Immature natural killer cell (primary cell): ENCODE data around the gene ARHGAP26. TPM values are rescaled to one million over a fixed set of nuclear protein-coding genes. Genes with fewer than 3 reads are reported as not detected.

ENCODE experiments used
- DNase-seq, 3 donors: peaks; one replicate each; pipeline ENCODE4 v3.0.0; 2022; ENCODE audit warnings: mixed read lengths in 1 of 3
- H3K27ac Mint-ChIP-seq, 6 donors: one replicate each; pipeline ENCODE4 v1.8.0; 2020; ENCODE audit warnings: mixed read lengths in 6 of 6, mild to moderate bottlenecking in 5 of 6, inconsistent platforms in 4 of 6, moderate library complexity in 3 of 6
- H3K27me3 Mint-ChIP-seq, 3 donors: one replicate each; pipeline ENCODE4 v1.8.0; 2020 to 2021; ENCODE audit warnings: low read depth in 3 of 3, mild to moderate bottlenecking in 3 of 3, mixed read lengths in 3 of 3, moderate library complexity in 3 of 3, inconsistent platforms in 1 of 3
- H3K36me3 Mint-ChIP-seq, 3 donors: one replicate each; pipeline ENCODE4 v1.8.0; 2020; ENCODE audit warnings: mixed read lengths in 3 of 3, inconsistent platforms in 2 of 3, mild to moderate bottlenecking in 2 of 3
- H3K4me1 Mint-ChIP-seq, 2 donors: one replicate each; pipeline ENCODE4 v1.8.0; 2020; ENCODE audit warnings: inconsistent platforms in 2 of 2, mild to moderate bottlenecking in 2 of 2, mixed read lengths in 2 of 2, moderate library complexity in 1 of 2
- H3K4me3 Mint-ChIP-seq, 5 donors: one replicate each; pipeline ENCODE4 v1.8.0; 2020; ENCODE audit warnings: mild to moderate bottlenecking in 5 of 5, mixed read lengths in 5 of 5, inconsistent platforms in 3 of 5, moderate library complexity in 3 of 5
- H3K9me3 Mint-ChIP-seq, 6 donors: one replicate each; pipeline ENCODE4 v1.8.0; 2020; ENCODE audit warnings: mild to moderate bottlenecking in 6 of 6, mixed read lengths in 6 of 6, inconsistent platforms in 4 of 6, moderate library complexity in 3 of 6
- polyA plus RNA-seq, 3 donors: library from polyadenylated mRNA; unstranded; fragments of 300-500 nt; fragmentation: Illumina TruSeq; gene quantifications; one replicate each; pipeline ENCODE4 v1.2.3, GENCODE V29; 2021

The ARHGAP26 gene
- polyA plus RNA-seq, 3 donors from 2014 or later, result 14.5 to 43.7 (median 17.6) TPM

DNA sequence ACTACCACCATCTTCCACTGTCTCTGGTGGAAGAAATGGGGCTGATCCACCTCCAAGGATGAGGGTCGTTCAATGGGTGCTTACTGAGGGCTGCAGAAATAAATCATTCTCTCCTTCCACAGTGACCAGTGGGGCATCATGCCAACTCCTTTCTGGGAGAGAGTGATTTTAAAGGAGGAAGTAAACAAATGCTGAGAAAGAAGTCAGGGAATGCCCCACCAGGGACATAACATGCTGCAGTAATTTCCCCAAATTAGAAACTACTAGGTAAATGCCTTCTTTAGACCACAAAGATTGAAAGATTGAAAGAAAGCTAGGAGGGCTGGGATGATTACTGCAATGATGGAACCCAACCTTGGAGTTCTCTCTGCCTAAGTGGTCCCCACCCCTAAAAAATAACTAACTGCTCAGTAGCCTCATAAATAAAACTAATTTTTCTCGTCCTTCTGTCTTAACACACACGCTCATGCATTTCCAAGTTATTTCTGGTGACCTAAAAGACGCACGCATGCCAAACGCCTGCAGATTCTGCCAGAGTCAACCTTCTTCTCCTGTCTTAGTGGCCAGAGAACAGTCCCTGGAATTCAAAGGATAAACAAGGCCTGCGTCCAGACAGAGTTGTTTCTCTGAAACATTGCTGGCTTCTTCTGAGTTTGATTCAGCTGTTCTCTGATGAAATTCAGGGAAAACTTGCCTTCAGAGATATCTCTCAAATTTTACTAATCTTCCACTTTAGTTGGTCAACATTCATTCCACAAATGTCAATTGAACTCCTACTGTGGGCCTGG is 383.3 kb downstream of the ARHGAP26 start:
- no peak for DNase-seq
- Mint-ChIP-seq H3K27me3 (peaks cover 1 to 3% (median 3%) of the 10 kb centered on the region in 3 donors), H3K4me3 (no peak overlapping the region), H3K4me1 (peaks cover 10 to 22% of the 10 kb centered on the region in 2 donors), H3K27ac (no peak overlapping the region), H3K9me3 (no peaks in the 10 kb centered on the region), H3K36me3 (peaks cover 17 to 39% (median 21%) of the 10 kb centered on the region in 3 donors)

- DNase-seq, result no peak
- peaks cover 17 to 33% (median 31%) of the 10 kb centered on the region in 3 donors for H3K36me3 Mint-ChIP-seq
- H3K27me3 Mint-ChIP-seq, result peaks cover 0 to 5% (median 3%) of the 10 kb centered on the region in 3 donors
- no peak overlapping the region for H3K4me3 Mint-ChIP-seq
- no peaks in the 10 kb centered on the region for H3K9me3 Mint-ChIP-seq
- peak overlapping the region in 4 of 6 donors; percentile 10 to 60 (median 24) for H3K27ac Mint-ChIP-seq
- peaks cover 10 to 28% of the 10 kb centered on the region in 2 donors for H3K4me1 Mint-ChIP-seq
Measured at GRCh38 chr5:143154510-143155370, 384.6 kb downstream of the ARHGAP26 start.

GRCh38 chr5:143155455-143155854 is 385.3 kb downstream of the ARHGAP26 start:
- DNase-seq, result no peak
- H3K27ac Mint-ChIP-seq, result peak overlapping the region in 4 of 6 donors; percentile 10 to 60 (median 44)
- H3K4me3 Mint-ChIP-seq, result no peak overlapping the region
- peaks cover 0 to 5% (median 3%) of the 10 kb centered on the region in 3 donors for H3K27me3 Mint-ChIP-seq
- H3K4me1 Mint-ChIP-seq, result peaks cover 10 to 28% of the 10 kb centered on the region in 2 donors
- no peaks in the 10 kb centered on the region for H3K9me3 Mint-ChIP-seq
- peaks cover 12 to 28% (median 27%) of the 10 kb centered on the region in 3 donors for H3K36me3 Mint-ChIP-seq

- Mint-ChIP-seq H3K27me3 (peaks cover 0 to 5% (median 3%) of the 10 kb centered on the region in 3 donors), H3K36me3 (peaks cover 12 to 23% (median 23%) of the 10 kb centered on the region in 3 donors), H3K4me3 (no peak overlapping the region), H3K27ac (no peak overlapping the region), H3K9me3 (no peaks in the 10 kb centered on the region), H3K4me1 (peaks cover 10 to 28% of the 10 kb centered on the region in 2 donors)
- DNase-seq, result no peak
Measured at GRCh38 chr5:143156086-143156485, 385.9 kb downstream of the ARHGAP26 start.

GRCh38 chr5:143156572-143156971 is 386.4 kb downstream of the ARHGAP26 start:
- Mint-ChIP-seq H3K27me3 (peaks cover 0 to 5% (median 3%) of the 10 kb centered on the region in 3 donors), H3K4me1 (peaks cover 12 to 28% of the 10 kb centered on the region in 2 donors), H3K4me3 (no peak overlapping the region), H3K9me3 (no peaks in the 10 kb centered on the region), H3K27ac (no peak overlapping the region), H3K36me3 (peaks cover 15 to 23% (median 19%) of the 10 kb centered on the region in 3 donors)
- DNase-seq, result no peak

- H3K27me3 Mint-ChIP-seq, result peaks cover 1 to 7% (median 3%) of the 10 kb centered on the region in 3 donors
- H3K27ac Mint-ChIP-seq, result peak overlapping the region in 3 of 6 donors; percentile 1 to 14 (median 2)
- no peak overlapping the region for H3K4me3 Mint-ChIP-seq
Measured at GRCh38 chr5:143159031-143159430, 388.9 kb downstream of the ARHGAP26 start.

DNA sequence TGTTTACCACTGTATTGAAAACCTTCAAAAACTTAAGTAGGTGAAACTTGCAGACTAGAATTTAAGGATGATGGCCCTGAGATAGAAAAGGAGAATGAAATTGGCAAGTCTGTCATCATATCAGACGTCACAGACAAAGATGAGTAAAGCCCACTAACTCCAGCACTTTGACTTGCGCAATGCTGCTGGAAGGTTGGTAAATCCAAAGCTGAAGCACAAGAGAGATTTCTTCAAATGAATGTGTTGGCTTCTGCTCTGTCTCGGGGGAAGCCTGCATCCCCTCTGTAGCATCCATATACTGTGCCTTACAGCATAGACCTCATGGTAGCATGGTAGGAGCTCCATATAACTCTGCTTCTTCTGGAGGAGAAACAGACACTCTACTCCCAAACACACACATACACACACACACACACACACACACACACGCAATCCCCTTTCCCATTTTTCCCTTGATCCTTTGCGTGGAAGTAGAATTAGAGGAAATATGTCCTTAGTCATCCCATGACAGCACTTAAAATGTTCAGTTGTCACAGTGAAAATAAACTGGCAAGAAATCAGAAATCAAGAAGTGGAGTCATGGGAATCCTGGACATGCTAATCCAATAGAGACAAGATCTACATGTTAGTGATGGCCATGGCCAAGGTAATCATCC is 391.8 kb downstream of the ARHGAP26 start:
- peaks cover 1 to 11% (median 3%) of the 10 kb centered on the region in 3 donors for H3K27me3 Mint-ChIP-seq
- no peak overlapping the region for H3K4me3 Mint-ChIP-seq
- peaks cover 19 to 38% of the 10 kb centered on the region in 2 donors for H3K4me1 Mint-ChIP-seq
- DNase-seq, result no peak
- peak overlapping the region in 3 of 6 donors; percentile 2 to 51 (median 42) for H3K27ac Mint-ChIP-seq
- H3K36me3 Mint-ChIP-seq, result peaks cover 18 to 32% (median 25%) of the 10 kb centered on the region in 3 donors
- H3K9me3 Mint-ChIP-seq, result no peaks in the 10 kb centered on the region

More at GRCh38 chr5:143159031-143159430, 388.9 kb downstream of the ARHGAP26 start:
- DNase-seq, result no peak
- peaks cover 18 to 30% (median 28%) of the 10 kb centered on the region in 3 donors for H3K36me3 Mint-ChIP-seq
- peaks cover 15 to 26% of the 10 kb centered on the region in 2 donors for H3K4me1 Mint-ChIP-seq
- no peaks in the 10 kb centered on the region for H3K9me3 Mint-ChIP-seq

DNA sequence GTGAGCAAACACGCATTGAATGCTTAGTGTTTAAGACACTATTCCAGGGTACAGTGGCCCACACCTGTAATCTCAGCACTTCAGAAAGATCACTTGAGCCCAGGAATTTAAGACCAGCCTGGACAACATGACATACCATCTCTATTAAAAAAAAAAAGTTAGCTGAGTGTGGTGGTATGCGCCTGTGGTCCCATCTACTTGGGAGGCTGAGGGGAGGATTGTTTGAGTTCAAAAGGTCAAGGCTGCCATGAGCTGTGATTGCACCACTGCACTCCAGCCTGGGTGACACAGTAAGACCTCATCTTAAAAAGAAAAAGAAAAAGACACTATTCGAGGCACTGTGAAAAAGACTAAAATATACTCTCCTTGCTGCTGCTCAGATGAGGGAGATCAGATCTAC is 392.6 kb downstream of the ARHGAP26 start:
- H3K9me3 Mint-ChIP-seq, result no peaks in the 10 kb centered on the region

DNA sequence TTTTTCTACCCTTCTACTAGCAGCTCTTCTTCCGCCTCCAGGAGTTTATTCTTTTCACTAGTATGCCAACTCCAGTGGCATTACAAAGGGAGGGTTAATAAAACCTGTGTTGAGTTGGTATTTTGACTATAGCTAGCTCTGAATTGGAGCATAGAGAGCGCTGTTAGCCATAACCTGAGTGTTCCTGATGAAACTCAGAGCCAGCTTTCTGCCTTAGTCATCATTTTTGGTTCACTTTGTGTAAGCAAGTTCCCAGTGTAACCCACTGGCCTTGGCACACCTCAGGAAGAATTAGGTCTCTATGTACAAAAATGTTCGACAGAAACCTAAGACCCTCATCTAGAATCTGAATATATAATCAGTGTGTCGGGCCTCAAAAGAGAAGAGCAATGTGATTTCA is 394.4 kb downstream of the ARHGAP26 start:
- H3K4me3 Mint-ChIP-seq, result no peak overlapping the region
- DNase-seq, result no peak
- H3K9me3 Mint-ChIP-seq, result no peaks in the 10 kb centered on the region
- H3K4me1 Mint-ChIP-seq, result peaks cover 22 to 35% of the 10 kb centered on the region in 2 donors
- H3K27me3 Mint-ChIP-seq, result peaks cover 1 to 12% (median 3%) of the 10 kb centered on the region in 3 donors
- peaks cover 16 to 38% (median 18%) of the 10 kb centered on the region in 3 donors for H3K36me3 Mint-ChIP-seq
- peak overlapping the region in 1 of 6 donors; percentile 17 for H3K27ac Mint-ChIP-seq

More for the DNA sequence above, 392.6 kb downstream of the ARHGAP26 start:
- peaks cover 1 to 11% (median 3%) of the 10 kb centered on the region in 3 donors for H3K27me3 Mint-ChIP-seq
- H3K36me3 Mint-ChIP-seq, result peaks cover 18 to 34% (median 24%) of the 10 kb centered on the region in 3 donors
- no peak overlapping the region for H3K4me3 Mint-ChIP-seq
- peaks cover 22 to 38% of the 10 kb centered on the region in 2 donors for H3K4me1 Mint-ChIP-seq
- no peak for DNase-seq
- H3K27ac Mint-ChIP-seq, result peak overlapping the region in 3 of 6 donors; percentile 31 to 67 (median 33)

DNA sequence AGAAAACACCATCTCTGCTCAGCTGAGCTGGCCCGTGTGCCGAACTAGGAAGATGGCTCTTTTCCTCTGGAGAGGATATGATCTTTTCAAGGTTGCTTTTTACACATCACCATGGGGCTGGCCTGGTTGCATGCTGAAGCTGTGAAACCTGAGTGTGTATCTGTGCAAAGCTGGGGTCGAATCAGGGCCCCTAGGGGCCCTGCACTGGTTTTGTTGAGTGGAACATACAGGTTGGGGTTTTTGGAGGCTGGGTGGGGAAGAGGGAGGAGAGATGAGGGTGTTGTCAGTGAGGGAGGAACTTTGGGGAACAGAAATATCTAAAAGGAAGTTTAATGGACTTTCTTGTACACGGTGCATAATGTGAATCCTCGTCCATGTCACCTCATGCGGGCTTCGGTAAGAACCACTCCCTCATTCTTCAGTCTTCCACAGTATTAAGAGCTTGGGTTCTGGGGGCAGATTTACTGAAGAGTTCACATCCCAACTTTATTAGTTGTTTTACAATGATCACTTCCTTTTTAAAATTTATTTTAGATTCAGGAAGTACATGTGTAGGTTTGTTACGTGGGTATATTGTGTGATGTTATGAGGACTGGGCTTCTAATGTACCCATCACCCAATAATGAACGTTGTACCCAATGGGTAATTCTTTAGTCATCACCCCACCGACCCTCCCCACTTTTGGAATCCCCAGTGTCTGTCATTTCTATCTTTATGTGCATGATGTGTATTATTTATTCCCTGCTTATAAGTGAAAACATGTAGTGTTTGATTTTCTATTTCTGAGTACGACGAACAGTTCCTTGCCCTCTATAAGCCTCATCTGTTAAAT is 395.1 kb downstream of the ARHGAP26 start:
- H3K4me3 Mint-ChIP-seq, result no peak overlapping the region
- peaks cover 1 to 12% (median 3%) of the 10 kb centered on the region in 3 donors for H3K27me3 Mint-ChIP-seq
- peak overlapping the region in 3 of 6 donors; percentile 51 to 71 (median 60) for H3K27ac Mint-ChIP-seq
- peaks cover 22 to 35% of the 10 kb centered on the region in 2 donors for H3K4me1 Mint-ChIP-seq
- no peak for DNase-seq
- no peaks in the 10 kb centered on the region for H3K9me3 Mint-ChIP-seq
- peaks cover 13 to 43% (median 18%) of the 10 kb centered on the region in 3 donors for H3K36me3 Mint-ChIP-seq

DNA sequence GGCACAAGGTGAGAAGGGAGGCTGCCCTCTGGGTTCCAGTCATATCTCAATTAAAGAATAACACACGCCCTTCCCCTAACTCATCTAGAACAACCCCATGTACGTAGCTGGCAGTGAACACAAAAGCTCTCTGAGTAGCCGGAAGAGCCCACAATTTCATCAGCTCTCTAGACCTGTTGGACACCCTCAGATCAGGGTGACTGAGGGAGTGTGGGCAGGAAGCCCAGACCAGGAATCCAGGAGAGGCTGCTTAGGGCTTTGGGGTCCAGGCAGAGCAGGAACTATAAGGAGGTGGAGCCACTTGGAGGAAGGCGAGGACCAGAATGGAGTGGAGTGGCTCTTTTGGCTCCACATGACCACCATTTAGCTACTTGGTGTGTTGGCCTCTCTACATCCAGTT is 395.9 kb downstream of the ARHGAP26 start:
- H3K4me3 Mint-ChIP-seq, result no peak overlapping the region

GRCh38 chr5:143166661-143167420 is 396.7 kb downstream of the ARHGAP26 start:
- Mint-ChIP-seq H3K36me3 (peaks cover 16 to 36% (median 16%) of the 10 kb centered on the region in 3 donors), H3K9me3 (no peaks in the 10 kb centered on the region), H3K4me1 (peaks cover 22 to 44% of the 10 kb centered on the region in 2 donors), H3K4me3 (no peak overlapping the region), H3K27ac (peak overlapping the region in 2 of 6 donors; percentile 9 to 17), H3K27me3 (peaks cover 1 to 12% (median 3%) of the 10 kb centered on the region in 3 donors)
- DNase-seq, result no peak

More for the DNA sequence above, 395.9 kb downstream of the ARHGAP26 start:
- DNase-seq, result no peak
- Mint-ChIP-seq H3K27me3 (peaks cover 1 to 12% (median 3%) of the 10 kb centered on the region in 3 donors), H3K36me3 (peaks cover 13 to 43% (median 18%) of the 10 kb centered on the region in 3 donors), H3K9me3 (no peaks in the 10 kb centered on the region), H3K27ac (peak overlapping the region in 4 of 6 donors; percentile 17 to 74 (median 55)), H3K4me1 (peaks cover 25 to 41% of the 10 kb centered on the region in 2 donors)
